ENCODE measurements around the gene FADS6. TPM values are rescaled to one million over a fixed set of nuclear protein-coding genes. Genes with fewer than 3 reads are reported as not detected.

The FADS6 gene
- total RNA-seq, 2 donors from 2014 or later: not detected

DNA sequence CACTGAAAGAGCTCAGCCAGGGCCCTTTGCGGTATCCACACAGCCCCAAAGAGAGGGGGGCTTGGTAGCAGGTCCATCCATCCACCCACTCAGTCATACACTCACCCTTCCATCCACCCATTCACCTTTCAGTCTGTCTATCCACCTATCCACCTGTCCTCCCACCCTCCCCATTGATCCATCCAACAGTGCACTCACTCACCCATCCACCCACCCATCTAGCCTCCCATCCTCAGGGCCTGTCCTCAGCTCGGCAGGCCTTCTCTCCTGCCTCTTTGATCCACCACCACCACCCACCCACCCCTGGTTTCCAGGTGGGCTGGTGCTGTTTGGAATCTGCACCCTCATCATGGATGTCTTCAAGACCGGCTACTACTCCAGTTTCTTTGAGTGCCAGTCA is 31.8 kb upstream of the FADS6 start:
- H3K9me3 ChIP-seq: no peaks in the 10 kb centered on the region
- no peak overlapping the region for H3K27ac ChIP-seq
- DNase-seq (ENCODE audit: low spot score): no peak
- TF ChIP-seq, protein P1, sequence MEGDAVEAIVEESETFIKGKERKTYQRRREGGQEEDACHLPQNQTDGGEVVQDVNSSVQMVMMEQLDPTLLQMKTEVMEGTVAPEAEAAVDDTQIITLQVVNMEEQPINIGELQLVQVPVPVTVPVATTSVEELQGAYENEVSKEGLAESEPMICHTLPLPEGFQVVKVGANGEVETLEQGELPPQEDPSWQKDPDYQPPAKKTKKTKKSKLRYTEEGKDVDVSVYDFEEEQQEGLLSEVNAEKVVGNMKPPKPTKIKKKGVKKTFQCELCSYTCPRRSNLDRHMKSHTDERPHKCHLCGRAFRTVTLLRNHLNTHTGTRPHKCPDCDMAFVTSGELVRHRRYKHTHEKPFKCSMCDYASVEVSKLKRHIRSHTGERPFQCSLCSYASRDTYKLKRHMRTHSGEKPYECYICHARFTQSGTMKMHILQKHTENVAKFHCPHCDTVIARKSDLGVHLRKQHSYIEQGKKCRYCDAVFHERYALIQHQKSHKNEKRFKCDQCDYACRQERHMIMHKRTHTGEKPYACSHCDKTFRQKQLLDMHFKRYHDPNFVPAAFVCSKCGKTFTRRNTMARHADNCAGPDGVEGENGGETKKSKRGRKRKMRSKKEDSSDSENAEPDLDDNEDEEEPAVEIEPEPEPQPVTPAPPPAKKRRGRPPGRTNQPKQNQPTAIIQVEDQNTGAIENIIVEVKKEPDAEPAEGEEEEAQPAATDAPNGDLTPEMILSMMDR (IDR thresholded peaks at IDR 0.05): no peak
- peaks cover 0 to 39% of the 10 kb centered on the region in 2 donors for H3K4me1 ChIP-seq
- H3K4me3 ChIP-seq: no peak overlapping the region
- no peaks in the 10 kb centered on the region for H3K36me3 ChIP-seq
- H3K27me3 ChIP-seq: peaks cover 0 to 22% of the 10 kb centered on the region in 2 donors

DNA sequence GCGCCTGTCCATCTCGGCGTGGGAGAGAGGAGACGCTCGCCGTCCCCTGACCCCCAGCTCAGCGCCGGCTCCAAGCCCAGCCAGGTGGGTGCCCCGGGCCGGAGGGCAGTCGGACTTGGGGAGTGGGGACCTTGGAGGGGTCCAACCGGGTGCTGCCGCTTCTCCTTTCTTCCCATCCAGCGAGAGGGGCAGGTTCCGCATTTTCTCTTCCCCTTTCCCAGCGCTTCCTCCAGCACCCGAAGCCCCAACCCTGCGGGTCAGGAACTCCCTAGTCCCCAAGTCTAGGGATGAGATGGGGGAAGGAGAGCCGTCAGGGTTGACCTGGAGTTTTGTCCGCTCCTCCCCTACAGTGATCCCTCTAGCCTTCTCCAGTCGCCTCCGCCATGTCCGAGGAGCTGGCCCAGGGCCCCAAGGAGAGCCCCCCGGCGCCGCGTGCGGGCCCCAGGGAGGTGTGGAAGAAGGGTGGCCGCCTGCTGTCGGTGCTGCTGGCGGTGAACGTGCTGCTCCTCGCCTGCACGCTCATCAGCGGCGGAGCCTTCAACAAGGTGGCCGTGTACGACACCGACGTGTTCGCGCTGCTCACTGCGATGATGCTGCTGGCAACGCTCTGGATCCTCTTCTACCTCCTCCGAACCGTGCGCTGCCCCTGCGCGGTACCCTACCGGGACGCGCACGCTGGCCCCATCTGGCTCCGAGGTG is 31.0 kb upstream of the FADS6 start, which contains the start of gene OTOP2:
Gene OTOP2 (plus strand): TSS at position 24 of the 699 bp plus-strand sequence. CDS start 360 bp downstream, at position 384.
- Histone ChIP-seq H3K27me3 (peaks cover 0 to 22% of the 10 kb centered on the region in 2 donors), H3K4me3 (peak within 1 kb of the TSS; percentile 7 to 42), H3K36me3 (no peaks in the 10 kb centered on the region), H3K27ac (no peak within 1 kb of the TSS), H3K4me1 (peaks cover 0 to 39% of the 10 kb centered on the region in 2 donors), H3K9me3 (no peaks in the 10 kb centered on the region)
- DNase-seq (ENCODE audit: low spot score): no peak
- TF ChIP-seq, protein P1 (IDR thresholded peaks at IDR 0.05): no peak

DNA sequence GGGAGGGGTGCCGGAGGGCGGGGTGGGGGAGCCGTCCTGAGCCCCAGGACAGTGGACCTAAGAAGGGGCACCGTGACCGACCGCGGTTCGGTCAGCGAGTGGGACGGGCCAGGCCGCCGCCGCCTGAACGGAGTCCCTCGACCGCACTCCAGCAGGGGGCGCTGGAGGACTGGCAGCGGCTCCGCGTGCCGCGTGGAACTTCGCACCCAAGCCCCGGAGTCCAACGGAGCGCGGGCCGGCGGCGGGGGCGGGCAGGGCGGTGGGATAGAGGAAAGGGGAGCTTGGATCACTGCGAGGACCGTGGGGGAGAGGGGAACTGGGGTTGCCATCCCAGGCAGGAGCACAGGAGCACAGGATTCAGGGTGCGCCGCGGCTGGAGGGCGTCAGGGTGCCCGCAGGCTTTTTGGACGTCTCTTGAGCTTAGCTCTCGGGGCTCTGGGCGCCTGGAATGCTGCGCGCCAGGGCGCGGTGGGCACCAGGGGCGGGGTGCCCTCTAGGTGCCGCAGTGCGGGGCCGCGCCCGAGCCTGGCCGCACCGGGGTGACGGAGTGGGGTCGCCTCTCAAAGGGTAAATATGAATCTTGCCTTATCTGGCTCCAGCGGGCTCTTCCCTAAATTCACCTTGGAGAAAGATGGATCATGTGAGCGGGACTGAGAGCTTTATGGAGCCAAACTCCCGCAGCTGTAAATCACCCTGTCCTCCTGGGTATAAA is 30.3 kb upstream of the FADS6 start:
- Histone ChIP-seq H3K4me1 (peaks cover 0 to 39% of the 10 kb centered on the region in 2 donors), H3K36me3 (no peaks in the 10 kb centered on the region), H3K9me3 (no peaks in the 10 kb centered on the region), H3K27me3 (peaks cover 0 to 22% of the 10 kb centered on the region in 2 donors), H3K4me3 (peak overlapping the region; percentile 7 to 42), H3K27ac (no peak overlapping the region)
- TF ChIP-seq, protein P1 (IDR thresholded peaks at IDR 0.05): peak; percentile 74 to 90
- peak; percentile 61 for DNase-seq (ENCODE audit: low spot score)

GRCh38 chr17:74922694-74923537 is 29.5 kb upstream of the FADS6 start, which contains the start of gene USH1G:
Gene USH1G (minus strand): TSS chr17:74923255. CDS start chr17:74923073, 182 bp downstream.
- peaks cover 0 to 39% of the 10 kb centered on the region in 2 donors for H3K4me1 ChIP-seq
- no peaks in the 10 kb centered on the region for H3K36me3 ChIP-seq
- H3K9me3 ChIP-seq: no peaks in the 10 kb centered on the region
- no peak for DNase-seq (ENCODE audit: low spot score)
- H3K4me3 ChIP-seq: peak within 1 kb of the TSS; percentile 7 to 42
- TF ChIP-seq, protein P1 (IDR thresholded peaks at IDR 0.05): no peak
- no peak within 1 kb of the TSS for H3K27ac ChIP-seq
- H3K27me3 ChIP-seq: peaks cover 0 to 22% of the 10 kb centered on the region in 2 donors

DNA sequence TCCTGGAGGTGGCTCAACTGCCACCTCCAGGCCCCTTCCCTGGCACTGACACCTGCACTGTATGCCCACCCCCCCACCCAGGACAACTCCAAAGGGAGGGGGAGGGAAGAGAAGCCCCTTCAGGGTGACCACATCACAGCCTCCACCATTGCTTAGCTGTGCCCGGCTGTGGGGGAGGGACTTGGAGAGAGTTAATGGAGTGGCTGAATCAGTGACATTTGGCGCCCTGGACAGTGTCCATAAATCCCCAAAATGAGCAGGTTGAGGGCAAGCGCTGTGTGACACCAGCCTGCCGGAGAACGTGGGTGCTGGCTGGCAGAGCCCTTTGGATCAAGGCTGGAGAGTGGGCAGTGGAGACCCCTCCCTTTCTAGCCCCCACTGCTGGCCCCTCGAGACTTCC is 28.7 kb upstream of the FADS6 start:
- DNase-seq (ENCODE audit: low spot score): no peak
- H3K4me3 ChIP-seq: no peak overlapping the region
- H3K9me3 ChIP-seq: no peaks in the 10 kb centered on the region
- peaks cover 0 to 39% of the 10 kb centered on the region in 2 donors for H3K4me1 ChIP-seq
- H3K36me3 ChIP-seq: no peaks in the 10 kb centered on the region
- H3K27me3 ChIP-seq: peaks cover 0 to 22% of the 10 kb centered on the region in 2 donors
- no peak overlapping the region for H3K27ac ChIP-seq
- TF ChIP-seq, protein P1 (IDR thresholded peaks at IDR 0.05): no peak

All from right atrium auricular region (tissue), 2 donors.